Measurements from ENCODE around the gene TDG.

The TDG gene

DNA sequence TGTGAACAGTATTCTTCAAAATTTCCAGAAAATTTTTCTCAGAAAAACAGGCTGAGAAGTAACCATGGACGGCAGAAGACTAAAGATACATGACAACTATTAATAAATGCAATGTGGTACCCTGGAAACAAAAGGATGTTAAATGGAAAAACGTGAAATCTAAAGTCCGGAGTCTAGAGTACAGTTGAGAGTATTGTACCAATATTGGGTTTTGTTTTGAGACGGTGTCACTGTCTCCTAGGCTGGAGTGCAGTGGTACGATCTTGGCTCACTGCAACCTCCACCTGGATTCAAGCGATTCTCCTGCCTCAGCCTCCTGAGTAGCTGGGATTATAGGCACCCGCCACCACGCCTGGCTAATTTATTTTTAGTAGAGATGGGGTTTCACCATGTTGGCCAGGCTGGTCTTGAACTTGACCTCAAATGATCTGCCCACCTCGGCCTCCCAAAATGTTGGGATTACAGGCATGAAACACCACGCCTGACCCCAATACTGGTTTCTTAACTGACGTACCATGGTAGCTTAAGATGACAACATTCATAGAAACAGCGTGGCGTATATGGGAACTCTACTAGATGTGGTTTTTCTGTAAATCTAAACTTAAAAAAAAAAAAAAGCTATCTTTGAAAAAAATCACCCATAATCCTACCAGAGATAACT lies 16.8 kb upstream of the TDG start:
- H3K4me3 ChIP-seq (ENCODE audit: low read length): no peak overlapping the region
- TF ChIP-seq, protein P1, sequence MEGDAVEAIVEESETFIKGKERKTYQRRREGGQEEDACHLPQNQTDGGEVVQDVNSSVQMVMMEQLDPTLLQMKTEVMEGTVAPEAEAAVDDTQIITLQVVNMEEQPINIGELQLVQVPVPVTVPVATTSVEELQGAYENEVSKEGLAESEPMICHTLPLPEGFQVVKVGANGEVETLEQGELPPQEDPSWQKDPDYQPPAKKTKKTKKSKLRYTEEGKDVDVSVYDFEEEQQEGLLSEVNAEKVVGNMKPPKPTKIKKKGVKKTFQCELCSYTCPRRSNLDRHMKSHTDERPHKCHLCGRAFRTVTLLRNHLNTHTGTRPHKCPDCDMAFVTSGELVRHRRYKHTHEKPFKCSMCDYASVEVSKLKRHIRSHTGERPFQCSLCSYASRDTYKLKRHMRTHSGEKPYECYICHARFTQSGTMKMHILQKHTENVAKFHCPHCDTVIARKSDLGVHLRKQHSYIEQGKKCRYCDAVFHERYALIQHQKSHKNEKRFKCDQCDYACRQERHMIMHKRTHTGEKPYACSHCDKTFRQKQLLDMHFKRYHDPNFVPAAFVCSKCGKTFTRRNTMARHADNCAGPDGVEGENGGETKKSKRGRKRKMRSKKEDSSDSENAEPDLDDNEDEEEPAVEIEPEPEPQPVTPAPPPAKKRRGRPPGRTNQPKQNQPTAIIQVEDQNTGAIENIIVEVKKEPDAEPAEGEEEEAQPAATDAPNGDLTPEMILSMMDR (conservative IDR thresholded peaks at IDR 0.05; ENCODE audit: low read depth, low read length): no peak
- DNase-seq (ENCODE audit: low read depth): no peak

DNA sequence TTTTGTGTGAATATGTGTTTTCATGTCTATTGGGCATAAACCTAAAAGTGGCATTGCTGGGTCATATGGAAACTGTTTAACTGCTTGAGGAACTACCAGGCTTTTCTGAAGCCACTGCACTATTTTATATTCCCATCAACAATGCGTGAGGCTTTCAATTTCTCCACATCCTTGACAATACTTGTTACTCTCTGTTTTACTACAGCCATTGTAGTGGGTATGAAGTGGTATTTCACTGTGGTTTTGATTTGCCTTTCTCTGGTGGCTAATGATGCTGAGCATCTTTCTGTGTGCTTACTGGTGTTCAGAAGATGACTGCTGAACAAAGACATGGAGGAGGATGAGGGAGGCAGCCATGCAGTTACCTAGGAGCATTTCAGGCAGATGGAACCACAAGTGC lies 13.2 kb upstream of the TDG start:
- H3K4me3 ChIP-seq (ENCODE audit: low read length): no peak overlapping the region
- TF ChIP-seq, protein P1 (conservative IDR thresholded peaks at IDR 0.05; ENCODE audit: low read depth, low read length): no peak
- no peak for DNase-seq (ENCODE audit: low read depth)

DNA sequence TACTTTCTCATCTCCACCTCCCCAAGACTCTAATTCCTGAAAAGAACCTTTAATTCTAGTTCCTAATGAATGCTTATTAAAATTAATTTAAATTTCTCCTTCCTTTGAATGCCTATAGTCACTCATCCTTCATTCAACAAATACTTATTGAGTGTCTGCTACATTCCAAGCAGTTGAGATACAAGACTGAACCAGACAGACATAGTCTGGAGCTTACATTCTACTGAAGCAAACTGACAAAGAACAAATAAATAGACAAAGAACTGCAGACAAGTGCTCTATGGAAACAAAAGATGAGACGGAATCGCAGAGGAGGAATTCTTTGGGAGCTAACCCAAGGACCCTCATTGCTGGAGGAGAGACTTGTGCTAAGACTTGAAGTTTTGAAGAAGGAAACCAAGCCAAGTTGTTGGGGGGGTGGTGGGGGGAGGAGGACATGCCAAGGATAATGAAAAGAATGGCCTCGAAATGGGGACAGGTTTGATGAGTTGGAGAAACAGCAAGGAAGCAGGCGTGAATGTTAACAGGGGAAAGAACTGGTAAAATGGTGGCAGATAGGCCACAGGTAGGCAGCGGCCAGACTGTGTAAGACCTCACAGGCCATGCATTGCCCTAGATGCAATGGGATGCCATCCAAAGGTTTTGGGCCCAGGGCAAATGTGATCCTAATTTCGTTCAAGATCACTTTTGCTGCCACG lies 9.7 kb upstream of the TDG start:
- DNase-seq (ENCODE audit: low read depth): no peak
- TF ChIP-seq, protein P1 (conservative IDR thresholded peaks at IDR 0.05; ENCODE audit: low read depth, low read length): no peak
- H3K4me3 ChIP-seq (ENCODE audit: low read length): peak overlapping the region; percentile 90

DNA sequence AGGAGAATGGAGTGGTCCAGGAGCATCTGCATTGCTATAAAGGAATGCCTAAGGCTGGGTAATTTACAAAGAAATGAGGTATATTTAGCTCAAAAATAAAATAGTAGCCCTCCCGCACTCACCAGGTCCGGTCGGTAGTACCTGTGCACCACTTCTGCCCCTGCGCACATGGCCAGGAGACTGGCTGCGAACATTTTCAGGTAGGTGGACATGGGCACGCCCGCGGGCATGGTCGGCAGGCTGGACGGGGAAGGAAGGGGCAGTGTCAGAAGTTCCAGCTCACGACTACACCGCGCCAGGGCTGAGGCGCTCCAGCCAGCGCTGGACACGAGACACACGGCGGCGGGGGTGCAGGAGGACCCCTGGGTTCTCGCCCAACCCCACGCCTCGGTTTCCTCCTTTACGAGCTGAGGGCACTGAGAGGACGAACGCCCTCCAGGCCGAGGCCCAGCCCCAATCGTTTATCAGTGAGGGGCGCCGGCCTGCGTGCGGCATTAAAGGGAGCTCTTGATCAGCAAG lies 9.1 kb upstream of the TDG start:
- DNase-seq (ENCODE audit: low read depth): no peak
- peak overlapping the region; percentile 90 for H3K4me3 ChIP-seq (ENCODE audit: low read length)
- TF ChIP-seq, protein P1 (conservative IDR thresholded peaks at IDR 0.05; ENCODE audit: low read depth, low read length): no peak

DNA sequence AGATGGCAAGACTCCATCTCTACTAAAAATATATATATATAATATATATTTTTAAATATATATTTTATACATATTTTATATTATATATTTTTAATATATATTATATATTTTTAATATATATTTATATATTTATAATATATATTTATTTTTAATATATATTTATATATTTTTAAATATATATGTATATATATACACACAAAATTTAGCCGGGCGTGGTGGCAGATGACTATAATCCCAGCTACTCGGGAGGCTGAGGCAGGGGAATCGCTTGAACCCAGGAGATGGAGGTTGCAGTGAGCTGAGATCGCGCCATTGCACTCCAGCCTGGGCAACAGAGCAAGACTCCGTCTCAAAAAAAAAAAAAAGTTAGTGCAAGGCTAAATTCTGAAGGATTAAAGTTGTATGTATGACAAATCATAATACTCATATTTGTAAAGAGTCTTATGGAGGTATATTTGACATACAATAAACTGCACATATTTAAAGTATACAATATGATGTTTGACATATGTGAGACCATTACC lies 7.7 kb upstream of the TDG start:
- TF ChIP-seq, protein P1 (conservative IDR thresholded peaks at IDR 0.05; ENCODE audit: low read depth, low read length): no peak
- no peak overlapping the region for H3K4me3 ChIP-seq (ENCODE audit: low read length)
- no peak for DNase-seq (ENCODE audit: low read depth)

DNA sequence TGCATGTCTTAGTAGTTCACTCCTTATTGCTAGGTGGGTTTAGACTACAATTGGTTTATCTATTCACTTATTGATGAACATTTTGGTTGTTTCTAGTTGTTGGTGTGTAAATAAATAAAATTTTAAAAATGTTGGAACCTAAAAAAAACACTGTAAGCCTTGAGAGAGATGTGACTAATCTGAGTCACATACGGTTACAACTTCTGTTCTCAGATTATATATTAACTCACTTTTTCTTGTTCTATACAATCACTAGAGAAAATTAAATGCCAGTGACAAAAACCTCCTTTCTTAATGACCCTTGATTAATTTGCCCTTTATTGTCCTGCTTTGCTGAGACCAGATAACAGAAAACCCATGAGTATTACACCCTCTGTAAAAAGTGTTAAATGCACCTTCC lies 7.1 kb upstream of the TDG start:
- DNase-seq (ENCODE audit: low read depth): no peak
- no peak overlapping the region for H3K4me3 ChIP-seq (ENCODE audit: low read length)
- TF ChIP-seq, protein P1 (conservative IDR thresholded peaks at IDR 0.05; ENCODE audit: low read depth, low read length): no peak

Data from retinal pigment epithelial cell (primary cell).